Right renal cortex interstitium (tissue), 3 donors: Measurements from ENCODE around the gene ANKRD53. TPM values are rescaled to one million over a fixed set of nuclear protein-coding genes. Genes with fewer than 3 reads are reported as not detected.

Experiments used
- DNase-seq, 3 donors: peaks; one replicate each; pipeline ENCODE4 v3.0.0-alpha.2; 2013; ENCODE audit warnings: low read depth in 3 of 3, low spot score in 2 of 3
- polyA plus RNA-seq, 3 donors: library from polyadenylated mRNA; unstranded; fragments of 120-200 nt; gene quantifications; one replicate each; pipeline ENCODE4 v1.2.1, GENCODE V29; 2013; ENCODE audit not compliant: insufficient read length in 3 of 3

The ANKRD53 gene
- polyA plus RNA-seq, 3 donors: 0.37 to 1.1 (median 0.49) TPM

GRCh38 chr2:70962885-70963878 lies 15.2 kb upstream of the ANKRD53 start:
- DNase-seq: no peak

GRCh38 chr2:70964133-70964532 lies 14.3 kb upstream of the ANKRD53 start:
- no peak for DNase-seq

- DNase-seq: no peak
Measured at GRCh38 chr2:70964596-70965386, 13.6 kb upstream of the ANKRD53 start.

DNA sequence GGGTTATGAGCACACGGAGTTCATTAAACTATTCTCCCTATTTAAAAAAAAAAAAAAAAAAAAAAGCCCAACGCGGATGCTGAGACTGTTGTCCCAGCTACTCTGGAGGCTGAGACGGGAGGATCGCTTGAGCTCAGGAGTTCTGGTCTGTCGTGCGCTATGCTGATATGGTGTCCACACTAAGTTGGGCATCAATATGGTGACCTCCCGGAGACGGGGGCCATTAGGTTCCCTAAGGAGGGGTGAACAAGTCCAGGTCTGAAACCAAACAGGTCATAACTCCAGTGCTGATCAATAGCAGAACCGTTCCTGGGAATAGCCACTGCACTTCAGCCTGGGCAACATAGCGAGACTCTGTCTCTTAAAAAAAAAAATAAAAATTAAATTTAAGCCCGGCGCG lies 12.9 kb upstream of the ANKRD53 start:
- DNase-seq: no peak

- no peak for DNase-seq
Measured at GRCh38 chr2:70966681-70967080, 11.7 kb upstream of the ANKRD53 start.

GRCh38 chr2:70967189-70967588 lies 11.2 kb upstream of the ANKRD53 start:
- no peak for DNase-seq

DNA sequence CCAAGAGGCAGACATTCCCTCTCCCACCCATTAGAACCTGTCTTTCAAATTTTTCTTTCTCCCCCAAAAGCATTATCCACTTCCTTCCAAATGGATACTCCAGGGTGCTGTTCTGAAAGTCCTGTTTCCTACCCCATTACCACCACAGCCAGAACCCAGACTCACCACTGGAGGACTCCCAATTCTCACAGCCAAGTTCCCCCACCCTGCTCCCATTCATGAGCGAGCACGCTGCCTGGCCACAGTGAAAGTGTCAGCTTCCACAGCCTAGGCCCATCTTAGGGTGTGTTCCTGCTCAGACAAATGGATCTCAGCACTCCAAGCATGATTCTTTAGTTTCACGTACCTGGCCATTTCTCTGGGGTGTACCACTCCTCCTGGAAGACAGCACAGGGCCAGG lies 3.8 kb upstream of the ANKRD53 start:
- no peak for DNase-seq

DNA sequence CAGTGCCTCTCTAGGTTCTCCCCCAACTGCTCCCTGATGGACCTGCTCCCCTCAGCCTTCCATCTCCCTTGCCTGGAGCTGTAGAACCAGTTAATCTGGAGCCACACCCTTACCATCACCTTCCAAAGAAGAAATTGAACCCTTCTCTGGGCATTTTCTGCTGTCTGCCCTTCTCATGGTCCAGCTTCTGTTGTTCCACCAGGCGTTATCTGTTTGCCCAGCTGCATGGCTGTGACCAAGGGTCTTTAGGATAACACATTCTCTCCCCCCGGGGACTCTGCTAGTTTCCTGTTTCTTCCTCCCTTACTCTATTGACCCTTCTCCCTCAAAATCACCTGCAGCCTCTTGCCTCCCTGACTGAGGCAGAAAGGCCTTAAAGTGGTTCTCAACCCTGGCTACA lies 3.2 kb upstream of the ANKRD53 start:
- no peak for DNase-seq

DNA sequence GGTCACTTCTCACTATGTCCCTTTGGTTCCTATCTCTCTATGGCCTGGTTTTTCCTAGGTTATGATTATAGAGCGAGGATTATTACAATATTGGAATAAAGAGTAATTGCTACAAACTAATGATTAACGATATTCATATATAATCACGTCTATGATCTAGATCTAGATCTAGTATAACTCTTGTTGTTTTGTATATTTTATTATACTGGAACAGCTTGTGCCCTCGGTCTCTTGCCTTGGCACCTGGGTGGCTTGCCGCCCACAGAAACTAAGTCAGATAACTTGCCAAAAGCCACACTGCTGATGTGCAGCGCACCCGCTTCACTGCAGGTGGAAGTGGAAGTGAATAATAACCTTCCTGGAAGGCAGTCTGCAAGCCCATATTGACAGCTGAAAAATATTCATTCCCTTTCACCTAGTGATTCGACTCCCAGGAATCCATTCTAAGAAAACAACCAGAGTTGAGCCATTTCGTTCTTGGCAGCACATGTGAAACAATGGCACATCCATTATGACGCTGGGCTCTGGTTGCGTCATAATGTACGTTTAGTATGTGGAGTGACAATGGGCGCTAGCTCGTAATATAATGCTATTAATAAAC lies 725 bp upstream of the ANKRD53 start:
- no peak for DNase-seq

GRCh38 chr2:70979180-70979488 lies 704 bp downstream of the ANKRD53 start:
- DNase-seq: no peak

DNA sequence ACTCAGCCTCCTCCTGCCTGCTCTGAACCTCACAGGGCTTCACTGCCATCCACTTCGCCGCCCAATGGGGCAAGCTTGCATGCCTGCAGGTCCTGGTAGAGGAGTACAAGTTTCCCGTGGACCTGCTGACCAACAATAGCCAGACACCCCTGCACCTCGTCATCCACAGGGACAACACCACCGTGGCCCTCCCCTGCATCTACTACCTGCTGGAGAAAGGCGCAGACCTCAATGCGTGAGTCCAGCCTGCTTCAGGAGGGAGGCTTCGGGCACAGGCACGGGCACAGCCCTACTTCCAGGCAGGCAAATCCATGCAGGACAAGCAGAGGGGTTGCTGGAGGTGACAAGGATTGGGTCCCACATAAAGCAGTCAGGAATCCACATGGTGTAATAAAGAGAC lies 1.2 kb downstream of the ANKRD53 start:
- DNase-seq: no peak

- DNase-seq: no peak
Measured at GRCh38 chr2:70981421-70981820, 3.0 kb downstream of the ANKRD53 start.

GRCh38 chr2:70981866-70982810 lies 3.7 kb downstream of the ANKRD53 start:
- DNase-seq: no peak

DNA sequence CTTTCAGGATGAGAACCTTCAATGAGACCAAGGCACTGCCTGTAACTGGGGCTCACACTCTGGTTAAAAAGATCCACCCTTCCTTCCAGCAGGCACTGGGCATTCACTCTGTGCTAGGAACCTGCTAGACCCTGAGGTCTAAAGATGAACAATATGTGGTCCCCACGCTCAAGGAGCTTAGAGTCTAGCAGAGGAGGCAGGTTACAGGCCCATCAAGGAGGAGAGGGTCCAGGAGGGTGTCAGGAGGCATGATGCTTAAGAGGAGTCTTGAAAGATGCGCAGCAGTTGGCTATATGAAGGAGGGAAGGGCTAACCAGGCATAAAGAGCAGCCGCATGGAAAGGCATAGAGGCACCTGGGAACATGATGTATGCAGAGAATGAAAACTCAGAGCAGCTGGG lies 4.5 kb downstream of the ANKRD53 start:
- no peak for DNase-seq

DNA sequence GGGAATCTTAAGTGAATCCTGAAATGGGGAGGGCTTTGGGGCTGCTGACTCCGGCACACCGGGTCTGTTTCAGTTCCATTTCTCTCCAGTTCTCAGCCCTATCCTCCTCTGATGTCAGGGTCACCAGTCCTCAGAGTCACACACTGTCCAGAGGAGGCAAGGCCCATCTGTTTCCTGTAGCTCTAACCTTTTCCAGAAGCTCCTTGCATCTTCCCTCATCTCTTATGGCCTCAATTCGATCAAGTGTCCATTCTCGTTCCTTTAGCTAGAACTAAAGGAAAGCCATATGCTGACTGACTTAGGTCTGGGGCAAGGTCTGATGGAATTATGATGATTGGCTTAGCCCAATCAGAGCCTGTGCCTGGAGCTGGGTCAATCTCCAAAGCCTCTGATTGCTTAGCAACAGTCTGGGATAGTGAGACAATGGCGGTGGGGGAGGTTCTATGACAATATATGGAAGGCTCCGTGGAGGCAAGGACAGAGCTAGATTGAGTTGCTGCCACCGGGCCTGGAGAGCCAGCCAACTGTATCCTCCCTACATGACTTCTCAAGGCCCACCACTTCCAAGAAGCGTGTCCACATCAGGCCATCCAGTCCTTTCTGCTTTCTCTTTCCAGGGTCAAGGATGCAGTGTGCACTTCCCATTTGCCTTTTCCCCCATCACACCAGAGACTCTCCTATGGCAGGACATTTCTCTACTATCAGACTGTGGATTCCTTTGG lies 5.2 kb downstream of the ANKRD53 start:
- no peak for DNase-seq

DNA sequence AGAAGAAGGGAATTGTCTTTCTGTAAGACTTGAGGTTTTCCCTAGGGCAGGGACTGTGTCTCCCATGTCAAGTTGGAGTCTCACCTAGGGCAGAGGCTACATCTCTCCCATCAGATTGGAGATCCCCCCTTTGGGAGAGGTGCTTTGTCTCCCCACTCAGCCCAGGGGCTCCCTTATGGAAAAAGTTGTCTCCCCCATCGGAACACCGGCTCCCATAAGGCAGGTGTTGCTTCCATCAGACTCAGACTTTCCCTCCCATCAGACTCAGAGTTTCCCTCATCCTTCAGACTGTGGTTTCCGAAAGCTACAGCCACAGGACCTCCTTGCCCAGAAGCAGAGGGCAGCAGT lies 5.8 kb downstream of the ANKRD53 start:
- no peak for DNase-seq

DNA sequence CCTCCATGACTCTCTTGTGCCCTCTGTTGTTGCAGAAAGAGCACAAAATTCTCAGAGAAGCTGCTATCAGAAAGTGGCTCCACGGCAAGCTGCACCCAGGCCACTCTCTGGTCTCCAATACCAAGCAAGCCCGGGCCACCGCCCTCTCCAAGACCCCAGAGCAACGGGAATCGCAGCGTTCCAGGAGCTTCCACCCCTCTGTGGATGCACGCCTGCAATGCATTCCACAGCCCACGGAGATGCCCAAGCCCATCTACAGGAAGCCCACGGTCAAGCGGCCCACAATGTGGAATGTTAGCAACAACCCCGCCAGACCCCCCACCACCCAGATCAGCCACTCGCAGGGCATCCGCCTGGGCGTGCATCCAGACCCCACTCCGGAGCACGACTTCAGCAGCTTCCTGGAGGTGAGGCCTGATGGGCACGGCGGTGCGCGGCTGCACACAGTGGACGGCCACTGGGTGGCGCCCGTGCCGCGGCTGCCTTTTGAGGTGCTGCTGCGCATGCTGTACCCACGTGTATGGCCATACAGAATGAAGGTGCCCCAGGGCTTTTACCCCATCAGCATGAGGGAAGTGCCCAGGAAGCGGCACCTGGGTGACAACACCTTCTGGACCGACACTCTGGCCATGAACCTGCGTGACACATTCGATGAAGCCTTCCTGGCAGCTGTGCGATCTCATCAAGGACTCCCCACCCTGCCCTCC lies 6.3 kb downstream of the ANKRD53 start:
- DNase-seq: no peak

DNA sequence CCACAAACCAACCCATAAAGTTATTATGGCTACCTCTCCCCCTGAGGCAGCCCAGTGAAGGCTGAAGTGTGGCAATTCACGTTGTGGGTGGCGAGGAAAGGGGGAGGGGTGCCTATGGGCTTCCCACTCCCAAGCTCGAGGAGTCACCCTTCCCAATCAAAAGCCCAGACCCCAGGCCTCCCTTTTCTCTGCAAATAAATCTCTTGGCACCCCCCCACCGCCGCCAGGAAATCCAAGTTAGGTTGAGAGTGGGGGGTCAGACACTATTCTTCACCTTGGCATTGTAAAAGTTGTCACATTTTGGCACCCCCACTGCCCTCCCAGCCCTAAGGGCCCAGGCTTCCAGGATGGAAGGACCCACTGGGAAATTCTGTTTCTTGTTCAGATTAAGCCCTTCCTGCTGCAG lies 6.9 kb downstream of the ANKRD53 start:
- DNase-seq: no peak

DNA sequence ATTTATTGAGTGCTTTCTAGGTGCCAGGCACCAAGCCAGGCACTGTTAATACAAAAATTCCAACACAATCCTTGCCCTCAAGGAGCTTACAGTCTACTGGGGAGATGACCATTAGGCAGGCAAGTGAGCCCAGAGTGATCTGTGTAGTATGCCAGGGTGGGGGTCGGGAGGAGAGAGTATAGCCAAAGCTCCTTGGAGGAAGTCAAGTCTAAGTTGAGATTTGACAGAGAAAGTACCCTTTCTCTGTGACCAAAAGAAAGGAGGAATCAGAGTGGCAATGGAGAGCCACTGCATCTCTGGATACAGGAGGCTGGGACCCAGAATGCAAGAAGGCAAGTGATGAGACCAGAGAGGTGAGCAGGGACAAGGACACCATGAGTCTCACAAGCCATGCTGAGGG lies 7.5 kb downstream of the ANKRD53 start:
- no peak for DNase-seq
